Hematopoietic multipotent progenitor cell (in vitro differentiated cells): ENCODE results near the gene SSR1. TPM values are rescaled to one million over a fixed set of nuclear protein-coding genes. Genes with fewer than 3 reads are reported as not detected.
"Not testable (repeated sequence)": the region's sequence is repeated elsewhere in the genome, so short reads cannot be mapped to it uniquely, and the experiment has no call there.

Source experiments
- DNase-seq, 3 donors: peaks; one replicate each; pipeline ENCODE4 v3.0.0-alpha.2; 2011 to 2015; ENCODE audit warnings: low read depth in 2 of 3, low spot score in 2 of 3
- total RNA-seq: library from RNA; depleted of rRNA; stranded (reverse); fragments of >200 nt; gene quantifications from one replicate; pipeline ENCODE4 v1.2.3, GENCODE V29; 2012

SSR1 gene
- 25.3 TPM for total RNA-seq

- DNase-seq = peak; percentile 69 to 97 (median 95)
Observed at GRCh38 chr6:7312616-7313504, at the start of gene SSR1. SSR1 (minus strand) TSS chr6:7313199; CDS start chr6:7313120, 79 bp downstream.

- DNase-seq = not testable (repeated sequence)
Observed at GRCh38 chr6:7351916-7352315, 38.9 kb upstream of the SSR1 start.

- DNase-seq = not testable (repeated sequence)
Observed at GRCh38 chr6:7350591-7350990, 37.6 kb upstream of the SSR1 start.

- not testable (repeated sequence) for DNase-seq
Observed at GRCh38 chr6:7347551-7347997, 34.6 kb upstream of the SSR1 start.

GRCh38 chr6:7344773-7345450 lies 31.9 kb upstream of the SSR1 start:
- not testable (repeated sequence) for DNase-seq

GRCh38 chr6:7343546-7344475 lies 30.8 kb upstream of the SSR1 start:
- DNase-seq = no peak

- DNase-seq = peak in 2 of 3 donors; percentile 12
Observed at GRCh38 chr6:7341989-7342742, 29.2 kb upstream of the SSR1 start.

- DNase-seq = no peak
Observed at GRCh38 chr6:7341271-7341670, 28.3 kb upstream of the SSR1 start.

- DNase-seq = peak in 2 of 3 donors; percentile 48 to 72
Observed at GRCh38 chr6:7339007-7339732, 26.2 kb upstream of the SSR1 start.

GRCh38 chr6:7338031-7338430 lies 25.0 kb upstream of the SSR1 start:
- no peak for DNase-seq

GRCh38 chr6:7335519-7335918 lies 22.5 kb upstream of the SSR1 start:
- DNase-seq = no peak

- no peak for DNase-seq
Observed at GRCh38 chr6:7334685-7335084, 21.7 kb upstream of the SSR1 start.

- DNase-seq = no peak
Observed at GRCh38 chr6:7332090-7332745, 19.2 kb upstream of the SSR1 start.

- no peak for DNase-seq
Observed at GRCh38 chr6:7331452-7331851, 18.5 kb upstream of the SSR1 start.

GRCh38 chr6:7328243-7328642 lies 15.2 kb upstream of the SSR1 start:
- DNase-seq = no peak

- DNase-seq = no peak
Observed at GRCh38 chr6:7325750-7326149, 12.8 kb upstream of the SSR1 start.

- peak in 1 of 3 donors; percentile 53 for DNase-seq
Observed at GRCh38 chr6:7324520-7324919, 11.5 kb upstream of the SSR1 start.

- DNase-seq = no peak
Observed at GRCh38 chr6:7323074-7323473, 10.1 kb upstream of the SSR1 start.

- not testable (repeated sequence) for DNase-seq
Observed at GRCh38 chr6:7321866-7322265, 8.9 kb upstream of the SSR1 start.
